Measurements from ENCODE around the gene TEX52.
A peak's percentile ranks its signal among the peaks of the same experiment; 100 is the strongest.
"Not testable (repeated sequence)": the region's sequence is repeated elsewhere in the genome, so short reads cannot be mapped to it uniquely, and the experiment has no call there.

The TEX52 gene

DNA sequence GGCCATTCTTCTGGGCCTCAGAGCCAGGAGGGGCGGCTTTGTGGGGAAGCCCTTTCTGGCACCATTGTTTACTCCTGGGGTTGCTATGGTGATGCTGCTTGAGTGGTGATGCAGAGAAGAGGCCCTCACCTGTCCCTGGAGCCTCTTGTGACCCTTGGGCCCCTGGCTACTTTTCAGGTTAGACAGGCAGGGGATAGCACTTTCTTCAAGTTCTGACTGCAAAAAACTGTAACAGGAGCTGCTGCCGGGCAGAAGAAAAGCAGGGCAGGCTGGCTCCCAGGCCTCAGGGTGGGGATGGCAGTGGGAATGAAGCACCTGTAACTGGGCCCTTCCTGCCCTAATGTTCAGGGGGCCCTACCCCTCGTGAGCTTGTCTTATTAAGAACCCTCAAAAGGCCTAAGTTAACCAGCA, at the start of gene TEX52:
TSS of gene TEX52 (minus strand) at position 19 of the 411 bp plus-strand sequence. CDS start at position 6, 13 bp downstream.
- DNase-seq = no peak

GRCh38 chr12:2904260-2904659, 47.4 kb upstream of the TEX52 start:
- no peak for DNase-seq

- DNase-seq = peak; percentile 66
Observed at GRCh38 chr12:2902272-2902880, 45.5 kb upstream of the TEX52 start.

- DNase-seq = no peak
Observed at GRCh38 chr12:2900642-2901041, 43.8 kb upstream of the TEX52 start.

DNA sequence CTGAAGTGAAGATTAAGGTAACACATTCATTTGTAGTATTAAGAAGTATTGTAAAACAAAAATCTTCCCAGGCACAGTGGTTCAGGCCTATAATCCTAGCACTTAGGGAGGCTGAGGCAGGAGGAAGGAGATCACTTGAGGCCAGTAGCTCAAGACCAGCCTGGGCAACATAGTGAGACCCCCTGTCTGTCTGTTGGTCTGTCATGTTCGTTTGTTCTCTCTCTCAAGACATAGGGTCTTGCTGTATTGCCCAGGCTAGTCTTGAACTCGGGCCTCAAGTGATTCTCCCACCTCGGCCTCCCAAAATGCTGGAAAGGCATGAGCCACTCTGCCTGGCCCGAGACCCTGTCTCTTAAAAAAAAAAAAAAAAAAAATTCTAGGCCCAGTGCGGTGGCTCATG, 40.6 kb upstream of the TEX52 start:
- DNase-seq = no peak

- no peak for DNase-seq
Observed at GRCh38 chr12:2895511-2895910, 38.7 kb upstream of the TEX52 start.

DNA sequence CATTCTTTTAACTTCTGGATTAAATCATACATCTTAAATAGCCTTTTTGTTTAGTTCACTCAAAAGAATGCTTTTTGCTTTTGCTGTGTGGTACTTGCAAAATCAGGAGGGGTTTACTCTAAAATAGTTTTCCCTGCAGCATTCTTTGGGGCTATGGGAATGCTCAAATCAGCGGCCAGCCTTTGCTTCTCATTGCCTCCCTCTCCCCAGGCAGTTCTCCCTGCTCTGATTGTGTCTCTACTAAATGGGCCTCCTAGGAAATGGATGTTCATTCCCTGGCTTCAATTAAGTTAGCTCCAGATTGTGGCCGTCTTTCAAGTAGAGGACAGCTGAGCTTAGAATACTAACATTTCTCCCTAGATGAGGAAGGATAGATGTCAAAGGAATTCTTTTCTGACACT, 38.2 kb upstream of the TEX52 start:
- DNase-seq = no peak

GRCh38 chr12:2893007-2893406, 36.2 kb upstream of the TEX52 start:
- no peak for DNase-seq

DNA sequence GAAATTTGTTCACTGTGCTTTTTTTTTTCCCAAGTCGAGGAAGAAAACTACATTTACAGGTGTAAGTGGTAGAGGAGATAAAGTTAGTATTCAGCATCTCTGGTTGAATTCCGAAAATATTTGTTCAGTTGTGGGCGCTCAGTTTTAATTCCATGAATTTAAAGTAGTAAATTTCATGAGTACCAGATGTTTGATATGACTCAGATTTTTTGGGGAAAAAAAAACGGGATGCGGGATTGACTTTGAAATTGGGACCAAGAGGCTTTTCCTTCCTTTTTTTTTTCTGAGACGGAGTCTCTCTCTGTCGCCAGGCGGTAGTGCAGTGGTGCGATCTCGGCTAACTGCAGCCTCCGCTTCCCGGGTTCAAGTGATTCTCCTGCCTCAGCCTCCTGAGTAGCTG, 35.4 kb upstream of the TEX52 start:
- DNase-seq = no peak

DNA sequence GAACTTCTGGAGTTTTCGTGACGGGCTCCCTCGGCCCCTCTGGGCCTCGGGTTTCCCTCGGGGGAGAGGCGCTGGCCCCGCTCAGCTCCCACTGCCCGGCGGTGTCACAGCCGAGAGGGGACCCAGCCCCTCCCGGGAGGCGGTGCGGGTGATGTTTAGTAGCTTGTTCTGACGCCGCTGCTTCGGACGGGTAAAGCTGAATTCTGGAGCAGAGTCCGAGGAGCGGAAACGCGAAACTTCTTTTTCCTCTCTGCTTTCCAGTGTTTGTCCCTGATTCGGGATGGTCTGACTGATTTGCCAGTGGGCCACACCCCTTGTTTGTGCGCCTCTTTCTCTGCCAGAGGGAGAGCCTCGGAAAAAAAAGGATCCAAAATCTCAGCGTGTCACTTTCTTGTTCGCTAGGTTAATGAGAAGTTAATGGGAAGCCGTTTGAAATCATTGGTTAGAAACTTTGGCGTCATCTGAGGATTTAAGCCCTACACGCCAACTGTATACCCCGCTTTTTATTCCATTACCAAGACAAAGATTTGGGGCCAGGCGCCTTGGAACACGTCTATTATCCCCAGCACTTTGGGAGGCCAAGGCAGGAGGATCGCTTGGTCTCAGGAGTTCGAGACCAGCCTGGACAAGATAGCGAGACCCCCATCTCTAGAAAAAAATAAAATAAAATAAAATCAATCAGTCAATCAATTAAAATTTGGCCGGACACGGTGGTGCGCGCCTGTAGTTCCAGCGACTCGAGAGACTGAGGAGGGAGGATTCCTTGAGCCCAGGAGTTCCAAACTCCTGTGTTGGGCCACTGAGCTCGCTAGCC, 34.6 kb upstream of the TEX52 start:
- peak; percentile 38 for DNase-seq

GRCh38 chr12:2890388-2891239, 33.8 kb upstream of the TEX52 start, which contains the start of gene TULP3:
TSS of gene TULP3 (plus strand) at chr12:2890891. CDS start at chr12:2890948, 57 bp downstream.
- DNase-seq = peak; percentile 97

DNA sequence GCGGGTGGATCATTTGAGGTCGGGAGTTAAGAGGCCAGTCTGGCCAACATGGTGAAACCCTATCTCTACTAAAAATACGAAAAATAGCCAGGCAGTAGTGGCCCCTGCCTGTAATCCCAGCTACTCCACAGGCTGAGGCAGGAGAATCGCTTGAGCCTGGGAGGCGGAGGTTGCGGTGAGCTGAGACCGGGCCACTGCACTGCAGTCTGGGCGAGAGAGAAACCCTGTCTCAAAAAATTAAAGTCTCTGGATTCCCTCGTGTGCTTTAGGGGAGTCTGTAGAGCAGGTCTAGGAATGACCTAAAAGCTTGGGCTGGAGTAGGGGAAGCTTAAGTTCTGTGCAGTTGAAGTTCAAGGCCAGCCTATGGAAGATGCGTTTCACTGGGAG, 33.2 kb upstream of the TEX52 start:
- DNase-seq = no peak

DNA sequence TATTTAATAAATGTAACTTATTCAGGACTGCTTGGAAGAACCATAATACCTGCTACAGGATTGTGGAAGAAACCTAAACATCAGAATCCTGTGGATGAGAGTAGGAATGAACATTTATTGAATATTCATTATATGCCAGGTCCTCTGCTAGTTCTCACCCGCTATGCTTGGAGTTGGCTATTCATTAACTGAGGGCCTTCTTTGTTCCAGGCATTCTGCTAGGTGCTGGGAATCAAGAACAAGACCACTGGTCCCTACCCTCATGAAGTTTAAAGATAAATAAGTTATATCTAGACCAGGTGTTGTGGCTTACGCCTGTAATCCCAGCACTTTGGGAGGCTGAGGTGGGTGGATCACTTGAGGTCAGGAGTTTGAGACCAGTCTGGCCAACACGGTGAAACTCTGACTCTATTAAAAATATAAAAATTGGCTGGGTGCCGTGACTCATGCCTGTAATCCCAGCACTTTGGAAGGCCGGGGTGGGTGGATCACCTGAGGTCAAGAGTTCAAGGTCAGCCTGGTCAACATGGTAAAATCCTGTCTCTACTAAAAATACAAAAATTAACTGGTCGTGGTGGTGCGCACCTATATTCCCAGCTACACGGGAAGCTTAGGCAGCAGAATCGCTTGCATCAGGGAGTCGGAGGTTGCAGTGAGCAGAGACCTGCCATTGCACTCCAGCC, 30.1 kb upstream of the TEX52 start:
- no peak for DNase-seq

- no peak for DNase-seq
Observed at GRCh38 chr12:2884810-2885209, 28.0 kb upstream of the TEX52 start.

DNA sequence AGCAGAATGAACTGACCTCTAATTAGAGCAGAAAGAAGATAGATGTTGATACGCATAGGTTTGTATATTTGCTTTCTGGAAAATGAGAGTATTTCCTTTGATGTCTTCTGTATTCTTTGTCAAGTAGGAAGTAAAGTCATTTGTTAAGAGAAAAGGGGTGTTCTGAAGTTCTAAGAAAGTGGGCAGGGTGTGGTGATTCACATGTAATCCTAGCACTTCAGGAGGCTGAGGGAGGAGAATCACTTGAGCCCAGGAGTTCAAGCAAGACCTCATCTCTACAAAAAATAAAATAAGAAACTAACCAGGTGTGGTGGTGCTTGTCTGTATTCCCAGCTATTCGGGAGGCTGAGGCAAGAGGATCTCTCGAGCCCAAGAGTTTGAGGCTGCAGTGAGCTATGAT, 23.0 kb upstream of the TEX52 start:
- DNase-seq = no peak

- no peak for DNase-seq
Observed at GRCh38 chr12:2877953-2878732, 21.3 kb upstream of the TEX52 start.

DNA sequence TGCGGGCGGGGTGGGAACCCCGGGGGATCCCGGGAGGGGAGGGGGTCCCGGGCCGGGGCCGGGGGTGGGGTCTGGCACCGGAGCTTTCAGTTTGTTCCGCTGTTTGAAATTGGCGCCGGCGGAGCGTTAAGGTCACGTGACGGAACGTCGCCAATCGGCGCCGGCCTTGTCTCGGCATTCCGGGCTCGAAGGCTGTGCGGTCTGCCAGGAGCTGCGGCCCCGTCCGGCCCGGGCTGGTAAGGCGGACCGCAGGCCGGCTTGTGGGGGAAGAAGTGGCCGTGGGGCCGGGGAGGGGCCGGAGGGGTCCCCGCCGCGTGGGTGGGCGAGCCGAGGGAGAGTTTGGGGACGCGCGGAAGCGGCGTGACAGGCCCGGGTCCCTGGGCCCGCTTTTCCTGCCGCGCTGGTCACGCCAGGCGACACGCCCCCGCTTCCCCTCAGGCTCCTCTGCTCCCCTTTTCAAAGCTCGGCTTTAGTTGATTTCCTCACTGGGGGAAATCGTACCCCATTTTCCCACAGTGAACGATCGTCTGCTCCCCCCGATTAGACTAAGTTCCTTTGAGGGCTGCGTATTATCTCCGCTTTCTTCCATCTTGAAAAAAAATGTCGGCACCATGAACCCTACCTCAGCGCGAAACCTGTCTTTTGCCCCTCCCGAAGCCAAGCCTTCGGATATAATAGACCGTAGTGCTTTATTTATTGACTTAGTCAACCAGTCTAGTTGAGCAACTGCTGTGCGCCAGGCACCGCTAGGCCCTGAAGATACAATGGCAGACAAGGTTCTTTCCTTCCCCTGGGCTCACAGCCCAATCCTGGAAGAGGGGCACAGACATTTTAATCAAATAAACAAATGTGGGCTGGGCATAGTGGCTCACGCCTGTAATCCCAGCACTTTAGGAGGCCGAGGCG, 20.5 kb upstream of the TEX52 start, which contains the start of the genes FOXM1 and RHNO1:
TSS of gene FOXM1 (minus strand) at position 128 of the 906 bp plus-strand sequence. CDS start 2,696 bp downstream, outside the sequence.
TSS of gene RHNO1 (plus strand) at position 177 of the 906 bp plus-strand sequence. CDS start 8,144 bp downstream, outside the sequence.
- DNase-seq = peak; percentile 76

- no peak for DNase-seq
Observed at GRCh38 chr12:2876431-2877046, 19.7 kb upstream of the TEX52 start.

DNA sequence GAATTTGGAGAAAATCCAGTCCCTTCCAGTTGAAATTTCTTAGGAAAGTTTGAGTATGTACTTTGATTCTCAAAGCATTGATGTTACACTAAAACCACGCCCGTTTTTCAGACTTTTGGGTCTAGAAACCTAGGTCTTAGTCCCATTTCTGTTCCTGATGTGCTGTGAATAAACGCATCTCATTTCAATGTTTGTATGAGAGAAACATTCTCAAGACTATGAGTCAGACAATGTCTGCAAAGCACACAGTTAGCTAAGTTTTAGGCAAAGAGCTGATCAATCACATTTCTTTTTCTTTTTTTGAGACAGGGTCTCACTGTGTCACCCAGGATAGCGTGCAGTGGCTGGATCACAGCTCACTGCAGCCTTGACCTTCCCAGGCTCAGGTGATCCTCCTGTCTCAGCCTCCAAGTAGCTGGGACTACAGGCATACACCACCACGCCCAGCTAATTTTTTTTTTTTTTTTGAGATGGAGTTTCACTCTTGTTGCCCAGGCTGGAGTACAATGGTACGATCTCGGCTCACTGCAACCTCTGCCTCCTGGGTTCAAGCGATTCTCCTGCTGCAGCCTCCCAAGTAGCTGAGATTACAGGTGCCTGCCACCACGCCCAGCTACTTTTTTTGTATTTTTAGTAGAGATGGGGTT, 12.3 kb upstream of the TEX52 start:
- not testable (repeated sequence) for DNase-seq

DNA sequence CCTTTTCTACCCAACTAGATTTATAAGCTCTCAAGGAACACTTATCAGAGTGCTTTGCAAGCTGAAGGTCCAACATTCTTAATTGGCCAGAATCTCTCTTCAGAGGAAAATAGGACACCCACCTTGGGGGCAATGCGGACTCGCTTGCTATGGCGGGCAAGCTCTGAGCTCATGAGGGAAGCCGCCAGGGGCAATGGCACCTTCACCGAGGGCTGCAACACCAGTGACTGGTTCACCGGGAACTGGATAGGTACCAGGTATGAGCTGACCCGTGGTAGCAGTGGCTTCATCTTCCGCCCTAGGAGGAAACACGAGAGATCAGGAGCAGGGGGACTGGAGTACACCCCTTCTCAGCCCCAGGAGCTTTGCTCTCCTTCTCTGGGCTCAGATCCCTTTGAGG, 7.4 kb upstream of the TEX52 start:
- DNase-seq = no peak
